HPDE6-E6E7 (cell line): Measurements from ENCODE around the gene PLK3.
"Not testable (repeated sequence)": the region's sequence is repeated elsewhere in the genome, so short reads cannot be mapped to it uniquely, and the experiment has no call there.

Experiments used
- DNase-seq: peaks from one replicate; pipeline ENCODE4 v3.0.0; 2011; ENCODE audit warnings: missing footprints; ENCODE audit errors: extremely low spot score

Gene PLK3

GRCh38 chr1:44787506-44787905 lies 12.7 kb upstream of the PLK3 start:
- DNase-seq = no peak

- no peak for DNase-seq
Measured at GRCh38 chr1:44788120-44788860, 11.9 kb upstream of the PLK3 start, which contains the start of gene BEST4. Gene BEST4, minus strand, starts transcription at chr1:44788170. Its CDS starts 465 bp downstream, at chr1:44787705.

- DNase-seq = no peak
Measured at GRCh38 chr1:44790968-44791801, 9.0 kb upstream of the PLK3 start.

GRCh38 chr1:44792736-44793502 lies 7.3 kb upstream of the PLK3 start:
- DNase-seq = no peak

- DNase-seq = not testable (repeated sequence)
Measured at GRCh38 chr1:44797886-44798285, 2.3 kb upstream of the PLK3 start.

- no peak for DNase-seq
Measured at GRCh38 chr1:44798481-44799365, 1.5 kb upstream of the PLK3 start.

DNA sequence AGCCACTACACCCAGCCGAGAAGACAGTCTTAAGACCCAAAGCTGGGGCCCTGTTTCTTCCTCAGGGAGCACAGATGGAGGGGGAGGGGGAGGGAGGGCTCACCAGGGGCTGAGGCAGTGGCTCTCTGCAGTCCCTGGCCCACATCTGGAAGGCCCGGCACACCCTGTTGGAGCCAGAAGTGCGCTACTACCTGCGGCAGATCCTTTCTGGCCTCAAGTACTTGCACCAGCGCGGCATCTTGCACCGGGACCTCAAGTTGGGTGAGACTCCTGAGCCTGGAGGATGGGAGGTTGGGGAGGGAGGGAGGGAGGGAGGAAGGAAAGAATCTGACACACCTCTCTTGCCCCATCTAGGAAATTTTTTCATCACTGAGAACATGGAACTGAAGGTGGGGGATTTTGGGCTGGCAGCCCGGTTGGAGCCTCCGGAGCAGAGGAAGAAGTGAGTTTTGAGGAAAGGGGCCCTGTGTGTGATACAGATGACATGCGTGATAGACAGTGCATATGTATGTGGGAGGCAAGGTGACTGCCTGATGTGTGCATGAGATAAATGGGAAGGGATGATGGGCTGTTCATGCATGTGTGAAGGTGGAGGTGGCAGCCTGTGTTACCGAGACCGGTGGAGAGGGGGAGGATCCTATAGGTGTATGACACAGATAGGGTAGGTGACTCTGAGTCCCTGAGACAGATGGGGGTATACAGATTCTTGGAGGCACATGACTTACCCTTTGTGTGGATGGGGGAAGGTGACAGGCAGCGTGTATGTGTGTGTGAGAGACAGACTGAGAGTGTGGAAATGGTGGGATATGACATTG lies 1.5 kb downstream of the PLK3 start:
- no peak for DNase-seq

GRCh38 chr1:44802306-44803061 lies 2.3 kb downstream of the PLK3 start:
- DNase-seq = no peak

DNA sequence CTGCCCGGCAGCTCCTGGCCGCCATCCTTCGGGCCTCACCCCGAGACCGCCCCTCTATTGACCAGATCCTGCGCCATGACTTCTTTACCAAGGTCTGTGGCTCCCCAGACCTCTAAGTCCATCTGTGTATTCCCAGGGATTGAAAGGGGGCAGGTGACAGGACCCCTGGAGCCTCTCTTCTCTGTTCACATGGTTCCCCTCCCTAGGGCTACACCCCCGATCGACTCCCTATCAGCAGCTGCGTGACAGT lies 2.8 kb downstream of the PLK3 start:
- DNase-seq = no peak

GRCh38 chr1:44803312-44804095 lies 3.3 kb downstream of the PLK3 start:
- DNase-seq = no peak

DNA sequence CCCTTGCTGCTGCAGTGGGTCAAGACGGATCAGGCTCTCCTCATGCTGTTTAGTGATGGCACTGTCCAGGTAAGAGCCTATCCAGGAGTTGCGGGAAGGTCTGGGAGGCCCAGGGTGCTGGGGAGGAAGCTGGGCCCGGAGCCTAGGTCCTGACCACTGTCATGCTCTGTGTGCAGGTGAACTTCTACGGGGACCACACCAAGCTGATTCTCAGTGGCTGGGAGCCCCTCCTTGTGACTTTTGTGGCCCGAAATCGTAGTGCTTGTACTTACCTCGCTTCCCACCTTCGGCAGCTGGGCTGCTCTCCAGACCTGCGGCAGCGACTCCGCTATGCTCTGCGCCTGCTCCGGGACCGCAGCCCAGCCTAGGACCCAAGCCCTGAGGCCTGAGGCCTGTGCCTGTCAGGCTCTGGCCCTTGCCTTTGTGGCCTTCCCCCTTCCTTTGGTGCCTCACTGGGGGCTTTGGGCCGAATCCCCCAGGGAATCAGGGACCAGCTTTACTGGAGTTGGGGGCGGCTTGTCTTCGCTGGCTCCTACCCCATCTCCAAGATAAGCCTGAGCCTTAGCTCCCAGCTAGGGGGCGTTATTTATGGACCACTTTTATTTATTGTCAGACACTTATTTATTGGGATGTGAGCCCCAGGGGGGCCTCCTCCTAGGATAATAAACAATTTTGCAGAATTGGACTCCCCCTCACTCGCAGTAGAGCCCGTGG lies 5.3 kb downstream of the PLK3 start:
- no peak for DNase-seq

DNA sequence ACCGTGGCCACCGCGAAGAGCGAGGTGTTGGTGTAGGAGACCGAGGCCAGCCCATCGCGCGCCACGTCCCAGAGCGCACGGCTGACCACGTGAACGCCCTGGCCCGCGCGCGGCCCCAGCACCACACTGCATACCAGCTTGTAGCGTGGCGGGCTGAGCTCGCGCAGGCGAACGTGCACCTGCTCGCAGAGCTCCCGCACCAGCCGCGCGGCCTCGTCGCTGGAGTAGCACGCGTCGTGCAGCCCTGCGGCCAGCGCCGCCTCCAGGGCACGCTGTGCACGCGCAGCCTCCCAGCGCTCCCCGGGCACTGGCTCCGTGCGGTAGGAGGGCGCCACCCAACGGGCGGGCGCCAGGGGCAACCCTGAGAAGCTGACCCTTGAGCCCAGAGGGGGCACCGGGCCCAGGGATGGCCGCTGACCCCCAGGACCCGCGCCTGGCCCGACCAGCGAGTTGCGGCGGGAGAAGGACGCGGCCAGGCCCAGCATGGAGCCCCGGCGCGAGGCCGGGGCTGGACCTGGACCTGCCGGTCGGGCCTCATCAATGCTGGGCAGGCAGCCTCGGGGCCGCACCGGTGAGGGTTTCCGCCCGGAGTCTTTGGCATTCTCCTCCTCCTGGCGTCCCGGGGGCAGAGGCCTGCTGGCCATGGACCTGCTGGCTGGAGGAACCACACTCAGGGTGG lies 6.0 kb downstream of the PLK3 start:
- no peak for DNase-seq

DNA sequence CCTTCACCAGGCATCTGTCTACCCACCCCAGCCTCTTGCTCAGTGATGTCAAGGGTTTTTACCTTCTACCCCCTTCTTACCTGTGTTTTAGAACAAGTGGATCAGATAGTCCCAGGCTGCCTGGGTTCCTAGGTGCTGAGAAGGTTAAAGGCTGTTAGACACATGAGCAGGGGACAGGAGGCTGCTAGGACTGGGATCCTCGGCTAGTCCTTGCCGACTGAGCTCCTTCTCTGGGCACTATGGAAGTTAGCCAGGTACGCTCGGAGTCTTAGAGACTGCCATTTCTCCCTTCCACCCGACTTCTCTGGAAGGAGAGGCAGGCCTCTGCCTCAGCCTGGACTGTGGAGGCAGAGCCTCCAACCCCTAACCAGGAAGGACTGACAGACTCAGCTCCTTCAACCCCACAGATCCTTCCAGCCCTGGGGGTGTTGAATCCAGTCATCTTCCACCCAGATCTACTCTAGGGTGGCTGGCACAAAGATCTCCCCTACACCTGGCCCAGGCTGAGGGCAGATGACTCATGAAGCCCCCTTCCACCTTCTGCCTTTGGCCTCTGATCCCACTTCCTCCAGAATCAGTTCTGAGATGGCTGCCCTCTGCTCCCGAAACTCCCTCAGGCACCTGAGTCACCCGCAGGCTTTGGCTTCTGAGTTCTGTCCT lies 6.7 kb downstream of the PLK3 start, which contains the start of gene DYNLT4:
Gene DYNLT4 (minus strand): TSS at position 648 of the 660 bp plus-strand sequence. CDS start 683 bp downstream, outside the sequence.
- peak; percentile 54 for DNase-seq

DNA sequence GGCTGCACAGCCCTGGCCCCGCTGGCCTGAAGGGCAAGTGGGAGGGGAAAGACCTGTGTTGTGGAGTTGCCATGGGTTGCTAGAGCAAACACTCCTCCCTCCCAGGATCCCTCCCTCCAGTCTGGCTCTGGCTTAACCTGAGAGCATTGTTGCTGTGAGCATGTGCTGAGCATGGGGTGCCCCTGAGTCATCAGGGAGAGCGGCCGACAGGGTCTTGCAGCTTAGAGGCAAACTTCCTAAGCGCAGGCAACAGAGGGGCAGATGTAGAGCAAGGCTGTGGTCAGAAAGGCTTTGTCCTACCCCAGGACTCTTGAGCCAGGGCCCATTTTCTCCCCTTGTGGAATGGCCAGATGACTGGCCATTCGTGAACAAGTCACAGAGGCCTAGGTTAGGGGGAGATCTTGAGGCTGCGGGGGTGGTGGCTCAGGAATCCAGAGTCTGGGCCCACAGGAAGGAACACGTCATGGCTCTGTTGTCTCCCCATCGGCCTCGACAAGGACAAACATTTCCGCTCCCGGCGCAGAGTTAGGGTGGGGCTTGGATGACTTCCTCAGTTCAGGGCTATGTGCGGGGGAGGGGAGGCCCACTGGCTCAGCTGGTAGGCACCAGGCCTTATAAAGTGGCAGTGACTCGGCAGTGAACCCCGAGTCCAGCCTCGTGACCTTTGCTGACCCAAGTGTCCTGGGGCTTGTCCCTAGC lies 7.3 kb downstream of the PLK3 start:
- peak; percentile 97 for DNase-seq

GRCh38 chr1:44808063-44808937 lies 8.1 kb downstream of the PLK3 start, which contains the start of gene BTBD19:
Gene BTBD19, plus strand, starts transcription at chr1:44808523. Its CDS starts 298 bp downstream, at chr1:44808821.
- no peak for DNase-seq
